NCI-H1417 (cell line): ENCODE measurements around the gene ELAVL1.
"Not testable (repeated sequence)": the region's sequence is repeated elsewhere in the genome, so short reads cannot be mapped to it uniquely, and the experiment has no call there.

Experiments
- DNase-seq, 3 experiments: peaks; one replicate each; lab custom pipeline; 2025; lab: John Stamatoyannopoulos, UW

The ELAVL1 gene

GRCh38 chr19:8005534-8006256, at the start of gene ELAVL1:
ELAVL1 (minus strand) TSS chr19:8005641; CDS start chr19:7991815, 13,826 bp downstream.
- peak; percentile 89 to 95 (median 93) for DNase-seq

DNA sequence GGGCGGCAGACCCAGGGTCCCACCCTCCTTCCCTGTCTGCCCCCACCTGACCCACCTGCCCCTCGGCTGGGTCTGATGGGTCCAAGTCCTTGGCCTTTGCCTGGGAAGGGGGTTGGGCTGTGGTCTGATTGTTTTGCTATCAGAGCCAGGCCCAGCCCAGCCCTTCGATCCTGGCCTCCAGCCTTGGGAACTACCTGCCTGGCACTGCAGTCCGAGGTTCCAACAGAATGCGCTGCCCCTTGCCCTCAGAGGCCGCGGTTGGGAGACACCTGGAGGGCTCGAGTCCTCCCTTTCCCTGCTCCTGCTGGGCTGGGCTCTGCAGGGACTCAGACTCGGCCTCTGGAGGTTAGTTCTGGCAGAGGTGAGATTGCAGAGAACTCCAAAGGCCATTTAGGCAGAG, 48.7 kb upstream of the ELAVL1 start:
- DNase-seq: no peak

DNA sequence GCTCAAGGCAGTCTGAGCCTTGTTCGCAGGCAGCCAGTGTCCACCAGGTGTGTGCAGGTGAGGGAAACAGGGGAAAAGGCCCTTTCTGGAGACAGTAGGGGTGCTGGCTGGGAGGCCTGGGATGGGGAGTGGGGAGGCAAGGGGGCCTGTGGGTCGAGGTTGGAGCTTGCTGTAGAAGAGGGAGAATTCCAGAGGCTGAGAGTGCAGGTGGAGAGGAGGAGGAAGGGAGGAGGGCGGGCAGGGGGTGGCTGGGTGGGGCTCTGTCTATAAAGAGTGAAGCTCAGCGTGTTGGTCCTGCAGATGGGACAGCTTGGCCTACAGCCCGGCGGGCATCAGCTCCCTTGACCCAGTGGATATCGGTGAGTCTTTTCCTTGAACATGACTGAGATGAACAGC, 47.0 kb upstream of the ELAVL1 start, which contains the start of gene CCL25:
Gene CCL25 (plus strand): TSS at position 297 of the 396 bp plus-strand sequence. CDS start 290 bp downstream, outside the sequence.
- no peak for DNase-seq

DNA sequence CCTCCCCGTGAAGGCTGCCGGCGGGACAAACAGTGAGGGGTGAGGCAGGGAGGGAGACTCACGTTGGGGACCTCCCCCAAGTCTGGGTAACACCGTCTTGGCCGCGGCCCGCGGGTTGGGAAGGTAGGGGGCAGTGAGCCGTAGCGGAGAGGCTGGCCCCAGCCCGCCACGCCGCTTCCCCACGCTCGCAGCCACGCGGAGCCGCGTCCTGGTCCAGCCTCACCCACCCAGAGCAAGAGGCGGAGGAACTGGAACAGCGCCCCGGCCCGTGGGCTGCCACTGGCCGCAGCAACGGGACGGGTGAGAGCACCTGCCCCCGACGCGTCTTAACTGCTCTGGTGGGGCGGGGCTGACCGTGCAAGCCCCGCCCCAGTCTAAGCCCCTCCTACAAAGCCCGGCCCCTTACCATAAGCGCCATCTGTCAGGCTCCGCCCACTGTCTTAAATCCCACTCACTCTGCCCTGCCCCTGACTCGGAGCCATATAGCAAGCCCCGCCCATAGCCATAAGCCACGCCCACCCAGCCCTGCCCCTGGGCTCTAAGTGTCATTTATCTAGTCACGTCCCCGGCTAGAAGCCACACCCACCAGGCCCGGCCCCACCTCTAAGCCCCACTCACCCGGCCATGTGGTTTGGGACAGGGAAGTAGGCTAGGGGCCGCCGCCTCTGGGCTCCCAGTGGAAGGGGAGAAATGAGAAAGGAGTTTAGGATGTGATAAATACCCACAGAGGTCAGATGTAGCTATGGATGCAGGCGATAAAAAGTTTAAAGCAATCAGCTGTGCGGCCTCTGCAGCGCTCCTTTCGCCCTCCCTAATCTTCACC, 45.0 kb upstream of the ELAVL1 start:
- DNase-seq: peak; percentile 30 to 92 (median 75)

DNA sequence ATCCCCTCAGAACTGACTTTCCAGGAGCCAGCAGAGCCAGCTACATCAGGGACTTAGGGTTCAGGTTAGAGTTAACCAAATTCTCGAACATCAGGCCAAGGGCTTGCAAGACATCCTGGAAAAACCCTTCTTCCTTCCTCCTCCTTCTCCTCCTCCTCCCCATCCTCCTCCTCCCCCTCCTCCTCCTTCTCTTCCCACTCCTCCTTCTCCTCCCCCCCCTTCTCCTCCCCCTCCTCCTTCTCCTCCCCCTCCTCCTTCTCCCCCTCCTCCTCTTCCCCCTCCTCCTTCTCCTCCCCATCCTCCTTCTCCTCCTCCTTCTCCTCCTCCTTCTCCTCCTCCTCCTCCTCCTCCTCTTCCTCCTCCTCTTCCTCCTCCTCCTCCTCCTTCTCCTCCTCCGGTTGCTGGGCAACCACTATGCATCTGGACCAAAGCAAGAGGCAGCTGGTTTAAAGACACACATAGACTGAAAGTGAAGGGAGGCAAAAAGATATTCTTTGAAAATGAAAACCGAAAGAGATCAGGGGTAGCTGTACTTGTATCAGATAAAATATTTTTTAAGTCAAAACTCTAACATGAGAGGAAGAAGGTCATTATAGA, 41.2 kb upstream of the ELAVL1 start:
- peak in 1 of 3 experiments; percentile 9 for DNase-seq

DNA sequence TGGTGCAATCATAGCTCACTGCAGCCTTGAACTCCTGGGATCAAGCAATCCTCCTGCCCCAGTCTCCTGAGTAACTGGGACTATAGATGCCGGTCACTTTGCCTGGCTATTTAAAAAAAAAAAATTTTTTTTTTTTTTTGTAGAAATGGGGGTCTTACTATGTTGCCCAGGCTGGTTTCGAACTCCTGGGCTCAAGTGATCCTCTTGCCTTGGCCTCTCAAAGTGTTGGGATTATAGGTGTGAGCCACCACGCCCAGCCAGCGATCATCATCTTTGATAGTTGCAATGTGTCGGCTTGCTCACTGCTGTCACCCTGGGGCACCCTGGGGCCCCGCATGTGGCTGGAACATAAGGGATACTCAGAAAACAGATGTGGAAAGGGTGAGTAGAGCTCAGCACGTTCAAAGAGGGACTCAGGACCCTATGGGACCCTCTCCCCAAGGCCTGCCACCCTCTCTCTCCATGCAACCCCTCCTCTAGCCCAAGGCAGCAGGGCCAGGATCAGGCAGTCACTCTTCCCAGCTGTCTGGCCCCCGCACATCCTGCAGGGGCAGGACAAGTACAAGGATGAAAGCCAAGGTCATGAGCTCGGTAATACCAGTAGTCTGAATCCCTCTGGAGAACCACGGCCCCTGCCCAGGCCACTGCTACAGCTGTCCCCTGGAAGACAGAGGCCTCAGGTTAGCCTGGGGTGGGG, 40.6 kb upstream of the ELAVL1 start:
- DNase-seq: no peak

GRCh38 chr19:8044018-8044417, 38.6 kb upstream of the ELAVL1 start:
- DNase-seq: no peak

- no peak for DNase-seq
These were observed 37.5 kb upstream of the ELAVL1 start for GRCh38 chr19:8042900-8043299.

- peak in 2 of 3 experiments; percentile 34 to 65 for DNase-seq
These were observed 36.1 kb upstream of the ELAVL1 start for GRCh38 chr19:8041531-8041931.

- no peak for DNase-seq
These were observed 33.8 kb upstream of the ELAVL1 start for GRCh38 chr19:8039231-8039630.

- DNase-seq: no peak
These were observed 33.4 kb upstream of the ELAVL1 start for GRCh38 chr19:8038815-8039214.

GRCh38 chr19:8036434-8037099, 31.1 kb upstream of the ELAVL1 start:
- peak in 2 of 3 experiments; percentile 58 to 73 for DNase-seq

GRCh38 chr19:8034178-8034525, 28.7 kb upstream of the ELAVL1 start:
- no peak for DNase-seq

- not testable (repeated sequence) for DNase-seq
These were observed 28.1 kb upstream of the ELAVL1 start for GRCh38 chr19:8033287-8034177.

DNA sequence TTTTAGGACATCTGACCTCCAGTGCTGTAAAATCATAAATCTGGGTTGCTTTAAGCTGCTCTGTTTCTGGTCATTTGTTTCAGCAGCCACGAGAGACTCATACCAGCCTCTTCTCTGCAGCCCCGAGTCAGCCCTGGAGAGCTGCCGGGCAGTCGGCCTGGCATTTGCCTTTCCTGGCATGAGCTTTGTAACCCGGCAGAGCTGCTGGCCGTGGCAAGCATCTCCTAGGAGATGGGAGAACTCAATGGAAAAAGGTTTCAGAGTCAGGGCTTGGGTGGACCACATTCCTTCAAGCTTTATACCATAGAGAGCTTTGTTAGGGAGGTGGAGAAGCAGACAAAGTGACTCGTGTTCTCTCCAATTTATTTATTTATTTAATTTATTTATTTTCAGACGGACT, 25.5 kb upstream of the ELAVL1 start:
- DNase-seq: no peak

GRCh38 chr19:8028951-8029491, 23.6 kb upstream of the ELAVL1 start:
- no peak for DNase-seq

DNA sequence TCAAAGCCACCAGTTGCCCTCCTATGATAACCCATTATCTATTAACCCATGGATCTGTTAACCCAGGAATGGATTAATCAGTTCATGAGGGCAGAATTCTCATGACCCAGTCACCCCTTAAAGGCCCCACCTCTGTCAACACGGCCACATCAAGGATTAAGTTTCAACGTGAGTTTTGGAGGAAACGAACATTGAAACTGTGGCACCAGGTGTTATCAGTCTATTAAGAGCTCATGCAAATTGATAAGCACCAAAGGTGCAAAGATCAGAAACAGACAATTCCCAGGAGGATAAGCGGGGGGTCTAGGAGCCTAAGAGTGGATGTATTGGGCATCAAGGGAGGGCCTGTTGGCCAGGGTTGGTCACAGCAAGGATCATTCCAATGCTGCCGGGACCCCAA, 19.9 kb upstream of the ELAVL1 start:
- DNase-seq: no peak

DNA sequence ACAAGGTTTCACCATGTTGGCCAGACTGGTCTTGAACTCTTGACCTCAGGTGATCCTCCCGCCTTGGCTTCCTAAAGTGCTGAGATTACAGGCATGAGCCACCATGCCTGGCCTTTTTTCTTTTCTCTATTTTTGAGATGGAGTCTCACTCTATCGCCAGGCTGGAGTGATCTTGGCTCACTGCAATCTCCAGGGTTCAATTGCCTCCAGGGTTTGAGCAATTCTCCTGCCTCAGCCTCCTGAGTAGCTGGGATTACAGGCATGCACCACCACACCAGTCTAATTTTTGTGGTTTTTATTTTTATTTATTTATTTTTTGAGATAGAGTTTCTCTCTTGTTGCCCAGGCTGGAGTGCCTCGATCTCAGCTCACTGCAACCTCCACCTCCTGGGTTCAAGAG, 18.8 kb upstream of the ELAVL1 start:
- DNase-seq: not testable (repeated sequence)

DNA sequence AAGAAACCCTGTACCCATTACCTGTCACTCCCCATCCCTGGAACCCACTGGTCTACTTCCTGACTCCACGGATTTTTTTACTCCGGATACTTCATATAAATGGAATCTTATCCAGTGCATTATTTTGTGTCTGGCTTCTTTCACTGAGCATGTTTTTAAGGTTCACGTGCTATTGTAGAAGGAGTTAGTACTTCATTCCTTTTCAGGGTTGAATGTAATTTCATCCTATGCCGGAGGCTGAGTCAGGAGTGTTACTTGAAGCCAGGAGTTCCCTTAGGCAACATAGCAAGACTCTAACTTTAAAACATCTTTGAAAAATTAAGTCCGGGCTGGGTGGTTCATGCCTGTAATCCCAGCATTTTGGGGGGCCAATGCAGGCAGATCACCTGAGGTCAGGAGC, 17.9 kb upstream of the ELAVL1 start:
- DNase-seq: no peak

- no peak for DNase-seq
These were observed 16.8 kb upstream of the ELAVL1 start for GRCh38 chr19:8022275-8022674.
